Left lung (tissue), 10 donors: ENCODE data around the gene PSENEN. TPM values are rescaled to one million over a fixed set of nuclear protein-coding genes. Genes with fewer than 3 reads are reported as not detected.

Experiments used
- ATAC-seq: fragments of 200-7000 bp; cut with Tn5 transposase; one replicate; pipeline ENCODE4 v1.9.1; 2020; ENCODE audit warnings: moderate library complexity
- DNase-seq, 4 donors: peaks; one replicate each; pipeline ENCODE4 v3.0.0-alpha.2; 2013 to 2020
- H3K27ac ChIP-seq, 2 donors: fragments of 200-600 bp; sonication (generic) in 1 of 2; one replicate each; pipeline versions ENCODE4 v1.5.0 to v1.8.0; 2020 to 2021
- H3K27me3 ChIP-seq, 2 donors: fragments of 200-600 bp; sonication (generic) in 1 of 2; one replicate each; pipeline versions ENCODE4 v1.5.0 to v1.8.0; 2020 to 2021
- H3K36me3 ChIP-seq, 2 donors: fragments of 200-600 bp; sonication (generic) in 1 of 2; one replicate each; pipeline versions ENCODE4 v1.5.0 to v1.8.0; 2020 to 2021
- H3K4me1 ChIP-seq, 2 donors: fragments of 200-600 bp; one replicate each; pipeline ENCODE4 v1.8.0; 2021
- H3K4me3 ChIP-seq, 2 donors: fragments of 200-600 bp; sonication (generic) in 1 of 2; one replicate each; pipeline versions ENCODE4 v1.5.0 to v1.8.0; 2020 to 2021; ENCODE audit warnings: mild to moderate bottlenecking in 1 of 2
- H3K9me3 ChIP-seq, 2 donors: fragments of 200-600 bp; sonication (generic) in 1 of 2; one replicate each; pipeline versions ENCODE4 v1.5.0 to v1.8.0; 2020 to 2021
- intact Hi-C, 2 donors: fragments of 100-400 bp; cut with DNase I; formaldehyde crosslinking; loops; one replicate each; pipeline versions ENCODE4 v1.11.2 to v1.14.2; 2022
- polyA plus RNA-seq, 6 donors: library from polyadenylated mRNA; unstranded; fragments of 120-200 nt; gene quantifications; one replicate each; pipeline ENCODE4 v1.2.1, GENCODE V29; 2013; ENCODE audit not compliant: insufficient read length in 6 of 6
- total RNA-seq, 2 donors: library from RNA; stranded (reverse); fragmentation: NEBNext Ultra II Directional; extraction: Animal tissue kit (Norgen Biotek cat#: 25700); gene quantifications; one replicate each; pipeline ENCODE4 v1.2.1, GENCODE V29; 2021
- TF ChIP-seq, protein P1 (sequence below), 2 donors: fragments of 200-600 bp; sonication (generic) in 1 of 2; IDR thresholded peaks; one replicate each; pipeline versions ENCODE4 v1.5.0 to v1.8.0; 2021; ENCODE audit warnings: antibody characterized with exemption in 2 of 2
- donor health status: DM: no; HTN: yes; CAD: no.
- donor health status: DM: no; HTN: no; CAD: no.

PSENEN gene
- total and polyA plus RNA-seq, 8 donors, result 39.6 to 90.3 (median 50.6) TPM

DNA sequence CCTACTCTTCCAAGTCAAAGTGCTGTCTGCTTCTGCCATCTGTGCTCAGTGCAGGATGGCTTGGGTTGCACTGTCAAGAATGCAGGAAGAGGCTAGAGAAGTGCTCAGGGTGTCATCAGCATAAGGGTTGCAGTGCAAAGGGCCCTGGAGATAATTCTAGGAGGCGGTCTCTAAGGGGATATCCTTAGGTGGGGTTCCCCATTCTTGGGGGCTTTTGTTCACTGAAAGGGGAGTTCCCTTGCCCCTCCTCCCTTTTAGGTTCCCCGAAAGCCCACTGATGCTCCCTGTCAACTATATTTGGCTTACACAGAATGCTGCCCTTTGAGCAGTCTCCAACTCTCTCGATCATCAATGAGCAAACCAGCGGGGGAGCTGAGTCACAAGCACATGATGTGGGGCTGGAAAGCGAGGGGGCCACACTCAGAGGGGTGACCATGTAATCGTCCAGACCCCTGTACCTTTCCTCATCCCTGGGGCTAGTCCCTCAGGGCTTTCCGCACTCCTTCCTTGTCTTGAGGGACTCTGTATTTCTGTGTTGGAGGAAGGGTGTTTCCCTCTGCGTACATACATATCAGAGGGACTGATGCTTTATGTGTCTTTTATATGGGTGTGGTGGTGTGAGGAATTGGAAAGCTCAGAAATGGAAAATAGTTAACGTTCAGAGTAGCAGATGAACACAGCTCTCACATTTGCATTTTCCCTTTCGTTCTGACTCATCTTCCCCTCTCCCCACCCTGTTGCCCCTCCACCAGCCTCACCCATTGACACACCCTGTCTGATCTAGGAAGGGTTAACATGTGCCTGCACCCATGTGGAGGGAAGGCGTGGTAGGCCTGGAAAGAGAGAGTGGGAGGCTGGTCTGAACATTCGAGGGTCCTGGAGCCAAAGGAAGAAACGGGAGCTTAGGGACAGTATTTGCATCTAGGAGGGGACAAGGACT lies 34.4 kb upstream of the PSENEN start:
- TF ChIP-seq, protein P1, sequence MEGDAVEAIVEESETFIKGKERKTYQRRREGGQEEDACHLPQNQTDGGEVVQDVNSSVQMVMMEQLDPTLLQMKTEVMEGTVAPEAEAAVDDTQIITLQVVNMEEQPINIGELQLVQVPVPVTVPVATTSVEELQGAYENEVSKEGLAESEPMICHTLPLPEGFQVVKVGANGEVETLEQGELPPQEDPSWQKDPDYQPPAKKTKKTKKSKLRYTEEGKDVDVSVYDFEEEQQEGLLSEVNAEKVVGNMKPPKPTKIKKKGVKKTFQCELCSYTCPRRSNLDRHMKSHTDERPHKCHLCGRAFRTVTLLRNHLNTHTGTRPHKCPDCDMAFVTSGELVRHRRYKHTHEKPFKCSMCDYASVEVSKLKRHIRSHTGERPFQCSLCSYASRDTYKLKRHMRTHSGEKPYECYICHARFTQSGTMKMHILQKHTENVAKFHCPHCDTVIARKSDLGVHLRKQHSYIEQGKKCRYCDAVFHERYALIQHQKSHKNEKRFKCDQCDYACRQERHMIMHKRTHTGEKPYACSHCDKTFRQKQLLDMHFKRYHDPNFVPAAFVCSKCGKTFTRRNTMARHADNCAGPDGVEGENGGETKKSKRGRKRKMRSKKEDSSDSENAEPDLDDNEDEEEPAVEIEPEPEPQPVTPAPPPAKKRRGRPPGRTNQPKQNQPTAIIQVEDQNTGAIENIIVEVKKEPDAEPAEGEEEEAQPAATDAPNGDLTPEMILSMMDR (IDR thresholded peaks at IDR 0.05), result no peak
- Histone ChIP-seq H3K27ac (no peak overlapping the region), H3K27me3 (peaks cover 0 to 42% of the 10 kb centered on the region in 2 donors), H3K4me3 (no peak overlapping the region), H3K4me1 (peaks cover 6 to 7% of the 10 kb centered on the region in 2 donors), H3K36me3 (no peaks in the 10 kb centered on the region), H3K9me3 (no peaks in the 10 kb centered on the region)
- ATAC-seq (no peak), DNase-seq (no peak)
- intact Hi-C loops, result no loop called here

- intact Hi-C loops, result no loop called here
- TF ChIP-seq, protein P1 (IDR thresholded peaks at IDR 0.05), result no peak
- ATAC-seq, result no peak
- H3K4me1 ChIP-seq, result peaks cover 7 to 16% of the 10 kb centered on the region in 2 donors
- H3K27me3 ChIP-seq, result peaks cover 0 to 25% of the 10 kb centered on the region in 2 donors
- no peak overlapping the region for H3K27ac ChIP-seq
- H3K4me3 ChIP-seq, result no peak overlapping the region
- no peak for DNase-seq
- no peaks in the 10 kb centered on the region for H3K36me3 ChIP-seq
- H3K9me3 ChIP-seq, result no peaks in the 10 kb centered on the region
These were observed 32.6 kb upstream of the PSENEN start for GRCh38 chr19:35712567-35713505.

DNA sequence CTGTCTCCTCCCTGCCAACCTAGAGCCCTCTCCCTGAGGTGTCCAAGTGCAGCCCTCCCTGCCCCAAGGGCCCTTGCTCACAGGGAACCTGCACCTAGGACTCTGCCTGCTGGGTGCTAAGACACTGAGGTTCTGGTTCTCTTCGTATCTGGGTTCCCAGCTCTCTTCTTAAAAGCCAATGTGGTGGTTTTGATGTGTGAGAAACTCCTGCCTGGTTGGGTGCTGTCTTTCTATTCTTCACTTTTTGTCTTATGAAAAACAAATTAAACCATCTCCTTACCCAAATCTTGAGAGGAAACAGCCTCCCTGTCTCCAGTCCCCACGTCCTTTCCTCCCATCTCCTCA lies 32.0 kb upstream of the PSENEN start:
- intact Hi-C loops, result no loop called here
- TF ChIP-seq, protein P1 (IDR thresholded peaks at IDR 0.05), result no peak

GRCh38 chr19:35713904-35714495 lies 31.5 kb upstream of the PSENEN start:
- Histone ChIP-seq H3K36me3 (no peaks in the 10 kb centered on the region), H3K9me3 (no peaks in the 10 kb centered on the region), H3K4me3 (no peak overlapping the region), H3K27ac (no peak overlapping the region), H3K27me3 (peaks cover 0 to 14% of the 10 kb centered on the region in 2 donors), H3K4me1 (peaks cover 11 to 24% of the 10 kb centered on the region in 2 donors)
- DNase-seq (no peak), ATAC-seq (no peak)
- intact Hi-C loops, result no loop called here
- TF ChIP-seq, protein P1 (IDR thresholded peaks at IDR 0.05), result no peak

More for the DNA sequence above, 32.0 kb upstream of the PSENEN start:
- ATAC-seq, result no peak
- no peak overlapping the region for H3K4me3 ChIP-seq
- DNase-seq, result no peak
- H3K4me1 ChIP-seq, result peaks cover 7 to 19% of the 10 kb centered on the region in 2 donors
- no peak overlapping the region for H3K27ac ChIP-seq
- no peaks in the 10 kb centered on the region for H3K36me3 ChIP-seq
- peaks cover 0 to 19% of the 10 kb centered on the region in 2 donors for H3K27me3 ChIP-seq
- H3K9me3 ChIP-seq, result no peaks in the 10 kb centered on the region
